HPDE6-E6E7 (cell line): ENCODE results near the gene OR10G3.

Experiments
- DNase-seq: peaks from one replicate; pipeline ENCODE4 v3.0.0; 2011; ENCODE audit warnings: missing footprints; ENCODE audit errors: extremely low spot score

Gene OR10G3

DNA sequence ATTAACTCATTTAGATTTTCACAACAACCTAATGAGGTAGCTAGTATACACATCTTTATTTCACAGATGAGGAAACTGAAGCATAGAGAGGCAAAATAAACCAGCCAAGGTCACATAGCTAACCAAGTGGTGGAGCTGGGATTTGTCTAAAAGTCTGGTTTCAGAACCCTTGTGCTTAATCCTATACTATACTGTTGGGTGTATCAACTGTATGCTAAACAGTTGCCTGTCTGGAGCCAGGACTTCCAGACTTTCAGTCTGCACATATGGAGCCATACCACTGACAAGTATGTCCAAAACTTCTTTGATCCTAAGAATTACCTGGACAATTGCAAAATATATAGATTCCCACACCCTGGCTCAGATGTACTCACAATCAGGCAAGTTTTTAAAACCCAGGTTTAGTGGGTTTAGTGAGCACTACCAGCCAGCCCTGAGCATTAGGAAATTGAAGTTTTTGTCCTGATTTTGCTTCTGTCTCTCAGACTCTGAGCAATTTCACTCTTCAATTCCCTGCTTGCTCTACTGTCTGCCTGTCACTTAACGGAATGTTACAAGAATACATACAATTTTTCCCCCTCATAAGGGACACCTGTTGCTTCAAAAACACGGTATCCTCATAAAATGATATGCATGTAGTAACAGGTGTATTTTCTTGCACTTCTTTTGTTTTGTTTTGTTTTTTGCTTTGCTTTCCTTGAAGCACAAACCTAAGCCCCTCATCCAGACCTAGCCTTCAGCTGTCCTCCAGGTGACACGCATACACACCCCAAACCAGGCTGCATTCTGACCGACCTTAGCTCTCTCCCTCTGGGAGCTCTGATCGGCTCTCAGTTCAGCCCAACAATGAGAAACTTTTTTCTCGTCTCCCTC lies 44.1 kb downstream of the OR10G3 start:
- DNase-seq, result no peak

DNA sequence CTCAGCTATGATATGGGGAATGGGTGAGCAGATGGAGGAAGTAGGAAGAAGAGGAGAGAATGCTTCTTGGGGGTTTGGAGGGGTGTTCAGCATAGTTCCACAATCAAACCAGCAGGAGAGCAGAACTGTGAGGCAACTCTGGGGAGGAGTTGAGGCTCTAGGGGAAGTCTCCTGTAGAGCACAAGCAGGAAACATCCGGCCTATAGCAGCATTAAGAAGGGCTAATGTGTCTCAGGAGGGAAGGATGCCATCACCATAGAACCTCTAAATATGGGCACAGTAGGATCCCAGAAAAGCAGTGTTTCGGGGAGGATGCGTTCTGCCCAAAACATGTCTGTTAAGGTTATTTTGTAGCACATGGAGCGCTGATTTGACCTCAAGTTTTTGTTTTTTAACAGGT lies 45.3 kb downstream of the OR10G3 start:
- no peak for DNase-seq

DNA sequence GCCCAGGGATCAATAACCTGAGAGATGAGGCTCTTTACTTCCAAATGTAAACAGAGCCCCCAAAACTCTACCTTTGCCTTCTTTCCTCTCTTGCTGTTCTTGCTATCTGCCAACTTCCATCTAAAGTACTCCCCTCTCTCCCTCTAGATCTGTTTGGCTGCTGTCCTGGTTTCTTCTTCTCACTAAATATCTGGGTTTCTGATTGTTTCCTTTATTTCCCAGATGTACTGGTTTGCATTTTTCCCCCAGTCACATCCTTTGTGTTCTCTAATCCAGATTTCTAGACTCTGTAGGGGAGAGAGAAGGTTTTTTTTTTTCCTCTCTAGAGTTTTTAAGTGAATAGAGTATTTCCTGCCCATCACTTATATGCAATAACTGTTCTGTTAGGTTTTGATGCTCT lies 46.6 kb downstream of the OR10G3 start:
- DNase-seq, result no peak

DNA sequence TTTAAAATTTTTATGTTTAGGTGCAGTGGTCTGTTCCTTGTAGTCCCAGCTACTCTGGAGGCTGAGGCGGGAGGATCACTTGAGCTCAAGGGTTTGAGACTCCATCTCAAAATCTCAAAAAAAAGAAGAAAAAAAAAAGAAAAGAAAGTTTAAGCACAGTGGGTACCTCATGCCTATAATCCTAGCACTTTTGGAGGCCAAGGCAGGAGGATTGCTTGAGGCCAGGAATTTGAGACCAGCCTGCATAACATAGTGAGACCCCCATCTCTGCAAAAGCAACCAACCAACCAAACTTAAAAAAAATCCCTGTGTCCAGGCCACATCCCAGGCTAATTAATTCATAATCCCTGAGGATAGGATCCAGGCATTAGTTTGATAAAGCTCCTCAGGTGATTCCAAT lies 50.4 kb downstream of the OR10G3 start:
- no peak for DNase-seq

DNA sequence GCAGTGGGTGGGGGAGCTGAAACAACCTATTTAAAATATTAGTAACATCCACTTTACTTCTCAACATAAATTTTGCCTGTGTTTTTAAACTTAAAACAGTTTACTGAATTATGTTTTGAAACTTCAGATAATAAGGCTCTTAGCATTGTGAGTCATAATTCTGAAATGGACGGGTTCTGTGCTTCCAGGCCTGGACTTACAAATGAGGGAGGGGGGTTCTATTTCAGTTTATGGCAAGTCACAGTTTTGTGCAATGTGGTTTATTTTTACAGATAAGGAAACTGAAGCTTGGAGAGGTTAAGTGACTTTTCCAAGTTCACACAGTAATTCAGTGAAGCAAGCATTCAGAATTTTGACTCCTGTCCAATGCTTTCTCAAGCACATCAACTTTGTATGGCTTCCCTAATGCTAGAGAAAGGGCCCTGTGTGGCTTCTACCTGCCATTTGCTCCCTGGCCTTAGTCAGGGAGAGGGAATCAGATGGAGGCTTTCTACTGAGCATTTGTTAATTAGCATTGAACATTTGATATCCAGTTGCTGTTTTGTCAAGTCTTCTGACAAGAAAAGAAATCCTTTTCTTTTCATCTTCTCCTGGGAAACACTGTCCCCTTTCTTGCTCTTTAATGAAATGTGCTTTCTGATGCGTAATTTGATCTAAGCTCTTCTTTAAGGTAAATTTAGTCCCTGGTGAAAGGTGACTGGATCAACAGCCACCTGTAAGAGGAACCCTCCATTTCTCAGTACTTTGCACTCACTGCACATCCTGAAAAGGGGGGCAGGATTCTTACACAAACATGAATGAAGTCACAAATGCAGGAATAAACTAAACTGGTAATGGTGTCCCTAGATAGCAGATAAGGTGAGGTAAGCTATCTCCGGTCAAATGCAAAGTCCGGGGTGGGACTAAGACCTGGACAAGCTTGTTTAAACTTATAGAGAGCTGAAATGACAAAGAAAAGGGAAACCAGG lies 51.2 kb downstream of the OR10G3 start:
- no peak for DNase-seq

DNA sequence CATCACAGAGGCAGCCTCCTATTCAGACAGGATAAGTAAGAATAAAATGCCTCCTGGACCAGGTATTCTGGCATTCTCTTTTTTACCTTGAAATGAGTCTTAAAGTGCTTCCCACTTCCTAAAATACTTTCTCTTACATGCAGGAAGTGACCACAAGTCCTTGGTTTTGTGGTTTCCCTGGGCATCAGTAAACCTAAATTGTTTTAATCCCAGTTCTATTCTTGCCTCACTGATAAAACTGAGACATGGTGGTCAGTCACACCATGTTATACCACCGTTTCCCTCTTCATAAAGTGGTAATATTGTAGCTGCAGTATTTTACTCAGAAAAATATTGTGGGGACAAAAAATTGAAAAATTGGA lies 52.6 kb downstream of the OR10G3 start:
- DNase-seq, result no peak

DNA sequence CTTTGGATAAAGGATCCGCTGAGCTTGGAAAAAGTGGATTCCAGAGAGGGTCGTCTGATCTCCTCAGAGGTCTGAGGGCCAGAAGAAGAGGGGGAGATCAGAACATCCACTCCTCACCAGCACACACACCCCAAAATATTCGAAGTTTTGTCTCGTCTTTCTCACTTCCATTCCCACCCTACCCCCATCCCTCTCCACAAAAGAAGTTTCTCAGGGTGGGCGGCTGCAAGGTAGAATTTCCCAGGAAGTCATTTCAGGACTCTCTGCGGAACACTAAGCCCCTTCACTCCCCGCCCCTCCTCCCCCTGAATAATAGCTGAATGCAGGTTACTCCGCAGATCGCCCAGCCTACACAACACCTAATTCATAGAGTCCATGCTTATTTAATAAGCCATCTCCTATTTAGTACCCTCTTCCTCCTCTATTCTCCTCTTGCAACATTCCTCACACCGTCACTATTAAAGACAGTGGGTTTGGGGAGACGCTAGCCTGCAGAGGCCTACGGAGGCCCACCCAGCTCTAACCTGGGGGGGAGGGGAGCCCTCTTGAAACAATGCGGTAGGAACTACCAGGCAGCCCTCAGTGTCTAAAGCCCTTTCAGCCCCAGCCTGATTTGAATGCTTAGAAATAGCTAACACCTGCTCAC lies 53.1 kb downstream of the OR10G3 start:
- no peak for DNase-seq

DNA sequence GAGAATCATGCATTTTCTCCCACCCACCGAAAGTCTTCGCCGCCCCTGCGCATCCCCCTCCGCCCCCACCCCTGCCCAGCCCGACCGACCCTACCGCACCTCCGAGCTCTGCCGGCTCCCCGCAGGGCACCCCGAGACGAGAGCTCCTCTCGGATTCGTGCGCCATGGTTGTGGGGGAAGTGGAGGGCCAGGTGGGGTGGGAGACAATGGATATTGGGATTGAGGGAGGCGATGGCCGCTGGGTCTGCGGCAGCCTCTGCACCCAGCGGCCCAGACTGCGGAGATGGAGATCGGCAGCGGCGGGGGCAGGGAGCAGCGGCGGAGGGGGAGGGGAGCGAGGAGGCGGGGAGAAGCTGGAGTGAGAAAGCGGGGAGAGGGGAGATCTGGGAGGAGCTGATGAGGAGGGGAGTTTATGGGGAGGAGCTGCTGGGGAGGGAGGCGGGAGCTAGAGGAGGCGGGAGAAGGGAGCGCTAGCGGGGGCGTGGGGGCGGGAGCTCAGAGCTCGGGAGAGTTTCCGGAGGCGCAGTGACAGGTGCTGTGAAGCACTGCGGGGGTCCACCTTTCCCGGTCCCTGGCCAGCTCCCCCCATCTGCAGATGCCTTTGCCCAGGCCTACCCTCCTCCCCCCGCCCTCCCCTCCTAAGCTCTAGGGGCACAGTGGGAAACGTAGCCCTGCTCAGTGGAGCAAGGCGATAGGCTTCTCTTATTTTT lies 53.8 kb downstream of the OR10G3 start, which contains the start of gene SALL2:
Gene SALL2 (minus strand): TSS at position 385 of the 710 bp plus-strand sequence. CDS start 219 bp downstream, at position 166.
- no peak for DNase-seq

DNA sequence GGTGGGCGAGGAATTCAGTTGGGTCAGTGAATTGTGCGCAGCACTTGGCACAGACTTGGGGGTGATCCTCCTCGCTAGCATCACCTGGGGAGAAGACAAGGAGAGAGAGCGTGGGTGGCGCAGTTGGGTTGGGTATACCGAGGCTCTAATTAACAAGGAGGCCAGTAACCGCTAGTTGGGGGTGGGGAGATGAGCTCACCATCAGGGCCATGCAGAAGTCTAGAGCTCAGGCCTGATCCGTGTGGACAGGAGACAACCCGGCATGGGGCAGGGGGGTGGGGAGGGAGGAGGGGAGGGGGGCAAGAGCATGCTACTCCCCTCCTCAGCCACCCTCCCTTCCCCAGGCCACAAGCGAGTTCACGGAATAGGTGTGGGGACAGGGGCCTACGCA lies 54.3 kb downstream of the OR10G3 start:
- DNase-seq, result no peak

DNA sequence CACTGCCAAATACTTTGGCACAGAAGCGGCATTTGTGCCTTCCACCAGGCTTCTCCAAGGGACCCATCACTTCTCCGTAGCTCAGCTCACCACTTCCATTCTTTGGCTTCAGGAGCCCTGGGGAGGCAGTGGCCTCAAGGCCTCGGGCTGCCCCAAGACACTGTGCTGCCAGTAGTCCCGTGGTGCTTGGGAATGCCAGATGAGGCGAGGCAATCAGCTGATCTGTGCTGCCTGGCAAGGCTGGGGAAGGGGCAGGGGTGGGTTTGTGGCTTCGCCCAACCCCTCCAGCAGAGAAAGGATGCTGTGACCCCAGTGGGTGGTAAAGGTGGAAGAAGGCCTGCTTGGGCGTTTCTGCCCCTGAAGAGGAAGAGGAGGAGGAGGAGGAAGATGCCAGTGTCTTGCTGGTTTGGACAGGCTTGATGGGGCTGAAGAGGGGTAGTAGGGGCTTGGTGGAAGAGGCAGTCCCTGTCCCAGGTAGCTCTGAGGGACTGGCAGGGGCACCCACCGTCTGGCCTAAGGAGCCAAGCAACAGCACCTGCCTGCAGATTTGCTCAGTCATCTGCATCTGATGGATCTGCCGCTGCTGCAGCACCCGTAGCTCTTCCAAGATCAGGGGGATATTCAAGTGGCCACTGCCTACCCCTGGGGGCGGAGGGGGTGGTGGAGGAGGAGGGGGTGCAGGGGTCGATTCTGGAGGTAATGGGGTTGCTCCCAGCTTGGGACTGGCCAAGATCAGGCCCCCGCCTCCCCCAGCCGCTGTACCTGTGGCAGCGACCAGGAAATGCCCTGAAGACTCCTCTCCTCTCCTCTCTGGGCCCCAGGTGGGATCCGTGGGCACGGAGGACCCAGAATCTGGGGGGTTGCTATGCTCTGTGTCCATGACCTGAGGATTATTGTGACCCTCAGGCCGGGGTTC lies 55.0 kb downstream of the OR10G3 start:
- no peak for DNase-seq

DNA sequence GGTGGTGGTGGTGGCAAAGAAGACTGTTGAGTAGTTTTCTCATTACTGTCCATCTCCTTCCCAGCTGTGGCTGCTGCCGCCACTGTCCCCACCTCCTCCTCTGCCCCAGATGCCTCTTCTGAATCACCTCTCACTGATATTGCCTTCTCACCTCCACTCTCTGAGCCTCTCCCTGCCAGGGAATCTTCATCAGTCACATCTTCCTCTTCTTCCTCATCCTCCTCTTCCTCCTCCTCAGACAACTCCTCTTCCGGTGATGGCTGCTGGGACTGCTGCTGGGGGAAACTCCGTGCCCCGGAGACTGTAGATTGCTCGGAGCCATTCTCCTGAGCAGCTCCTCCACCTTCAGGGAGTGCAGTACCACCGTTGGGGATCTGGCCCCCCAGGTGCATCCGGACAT lies 56.7 kb downstream of the OR10G3 start:
- no peak for DNase-seq

DNA sequence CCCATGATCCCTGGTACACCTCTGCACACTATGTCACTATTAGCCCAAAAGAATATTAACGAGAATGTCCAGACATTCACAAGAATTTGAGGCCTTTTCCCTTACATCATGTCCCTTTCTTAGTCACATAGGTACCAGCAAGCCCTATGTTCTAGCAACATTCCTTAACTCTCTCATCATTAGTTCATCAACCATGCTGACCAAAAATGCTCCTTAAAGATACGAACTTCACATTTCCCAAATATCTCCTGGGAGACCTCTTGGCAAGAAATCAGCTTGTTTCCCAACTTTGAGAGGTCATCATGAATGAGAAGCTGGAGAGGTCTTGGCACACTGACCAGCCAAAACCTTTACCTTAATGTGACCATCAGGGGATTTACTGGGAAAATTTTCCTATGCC lies 58.4 kb downstream of the OR10G3 start:
- DNase-seq, result no peak

DNA sequence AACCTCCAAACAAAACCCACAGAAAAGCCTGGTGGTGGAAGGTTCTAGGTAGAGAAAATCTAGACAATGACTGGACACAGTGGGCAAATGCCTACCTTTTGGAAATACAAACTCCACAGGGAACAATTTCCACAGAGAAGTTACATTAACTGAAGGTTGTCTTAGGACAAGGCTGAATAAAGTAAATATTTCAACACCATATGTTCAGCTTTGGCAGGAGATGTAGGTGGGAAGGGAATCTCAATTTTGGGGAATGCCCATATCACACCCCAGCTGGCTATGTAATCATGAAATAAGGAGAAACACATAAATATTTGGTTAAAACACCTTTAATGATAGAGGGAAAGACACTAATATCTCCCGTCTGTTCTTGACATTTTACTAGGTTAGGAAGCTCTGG lies 59.1 kb downstream of the OR10G3 start:
- no peak for DNase-seq

DNA sequence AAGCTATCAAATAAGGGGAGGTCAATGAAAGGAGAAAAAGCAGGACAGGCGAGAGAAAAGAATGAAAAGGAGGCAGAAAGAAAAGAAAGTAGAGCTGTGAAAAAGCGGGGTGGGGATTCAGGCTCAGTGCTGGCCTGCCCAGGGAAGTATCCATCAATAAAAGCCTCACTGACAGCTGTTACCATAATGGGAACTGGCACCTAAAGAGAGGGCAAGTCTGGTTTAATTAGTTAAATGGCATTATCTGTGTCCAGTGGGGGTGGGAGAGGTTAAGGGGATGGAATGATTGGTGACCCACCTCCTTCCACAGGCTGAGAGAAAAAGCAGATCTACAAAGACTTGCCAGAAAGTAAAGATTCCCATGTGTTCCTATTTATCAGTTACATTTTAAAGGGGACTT lies 61.2 kb downstream of the OR10G3 start:
- DNase-seq, result no peak
